Fibroblast of pulmonary artery (primary cell): ENCODE results near the gene DENND6B.
A peak's percentile ranks its signal among the peaks of the same experiment; 100 is the strongest.

Source experiments
- DNase-seq: peaks from one replicate; pipeline ENCODE4 v3.0.0-alpha.2; 2010; ENCODE audit warnings: low read depth
- H3K4me3 ChIP-seq: replicated peaks from 2 replicates; pipeline ENCODE4 v1.5.1; 2011; ENCODE audit warnings: low read depth, mild to moderate bottlenecking, control low read depth, low read length, moderate library complexity
- CTCF ChIP-seq: IDR thresholded peaks from 2 replicates; pipeline ENCODE4 v1.5.1; 2011; ENCODE audit warnings: mild to moderate bottlenecking, control low read depth, low read length, inconsistent platforms; ENCODE audit errors: missing control alignments

DENND6B gene

DNA sequence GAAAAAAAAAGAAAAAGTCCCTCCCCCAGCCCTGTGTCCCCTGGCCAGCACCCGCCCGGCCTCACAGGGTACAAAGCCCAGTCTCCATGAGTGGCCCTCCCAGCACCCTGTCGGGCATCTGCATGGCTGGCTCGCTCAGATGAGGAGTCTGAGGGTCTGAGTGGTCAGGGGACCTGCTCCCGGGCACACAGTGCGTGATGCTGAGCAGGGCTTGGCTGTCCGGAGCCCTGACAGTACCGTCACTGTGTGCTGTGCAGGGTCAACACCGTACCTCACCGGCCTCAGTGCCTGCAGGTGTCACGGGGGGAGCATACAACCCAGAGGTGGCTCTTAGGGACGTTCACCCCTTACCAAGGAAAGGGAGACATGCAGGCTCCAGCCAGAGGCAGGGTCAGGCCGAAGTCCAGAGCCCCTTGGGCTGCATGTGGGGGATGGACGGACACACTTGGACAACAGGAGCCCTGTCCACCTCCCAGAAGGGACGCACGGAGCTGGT, 15.8 kb downstream of the DENND6B start:
- TF ChIP-seq CTCF, result no peak
- DNase-seq, result no peak
- H3K4me3 ChIP-seq, result no peak overlapping the region

DNA sequence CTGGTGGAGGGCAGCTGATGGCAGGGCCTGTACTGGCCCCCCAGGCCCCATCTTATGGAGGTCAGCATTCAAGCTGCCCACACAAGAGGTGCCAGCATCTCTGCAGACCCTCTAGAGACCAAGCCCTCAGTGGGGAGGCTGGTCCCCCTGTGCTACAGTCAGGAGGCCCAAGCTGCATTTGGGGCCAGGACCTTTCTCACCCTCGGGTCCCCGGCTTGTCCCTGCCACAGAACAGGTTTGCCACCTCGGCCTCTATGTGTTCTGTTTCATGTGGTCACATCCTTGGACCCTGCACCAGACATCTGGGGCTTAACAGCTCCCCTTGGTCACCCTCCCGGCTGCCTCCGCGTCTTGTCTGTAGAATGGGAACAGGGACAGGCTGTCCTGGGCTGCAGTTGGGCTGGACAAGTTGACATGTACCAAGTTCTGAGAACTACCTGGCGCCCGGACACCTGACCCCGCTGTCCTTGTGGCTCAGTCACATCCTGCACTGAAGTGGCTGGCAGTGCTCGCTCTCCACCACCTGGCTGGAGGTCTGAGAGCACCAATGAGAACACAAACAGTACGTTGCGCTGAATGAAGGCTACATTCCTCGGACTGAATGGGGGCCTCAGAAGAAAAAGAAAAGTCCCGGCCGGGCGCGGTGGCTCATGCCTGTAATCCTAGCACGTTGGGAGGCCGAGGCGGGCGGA, 16.6 kb downstream of the DENND6B start:
- no peak for TF ChIP-seq CTCF
- no peak for DNase-seq
- H3K4me3 ChIP-seq, result no peak overlapping the region

GRCh38 chr22:50309601-50309991, 17.2 kb downstream of the DENND6B start:
- H3K4me3 ChIP-seq, result no peak overlapping the region
- no peak for DNase-seq
- no peak for TF ChIP-seq CTCF

- TF ChIP-seq CTCF, result no peak
- H3K4me3 ChIP-seq, result no peak overlapping the region
- no peak for DNase-seq
Observed at GRCh38 chr22:50308986-50309600, 17.7 kb downstream of the DENND6B start.

- no peak overlapping the region for H3K4me3 ChIP-seq
- DNase-seq, result peak; percentile 88
- no peak for TF ChIP-seq CTCF
Observed at GRCh38 chr22:50308597-50308935, 18.2 kb downstream of the DENND6B start.

- no peak for DNase-seq
- TF ChIP-seq CTCF, result no peak
- peak overlapping the region; percentile 10 for H3K4me3 ChIP-seq
Observed at GRCh38 chr22:50307890-50308596, 18.8 kb downstream of the DENND6B start.
